OCI-LY1 (cell line): ENCODE results near the gene QSER1.

Experiments used
- H2AFZ ChIP-seq: fragments of 200-600 bp; sonication (generic), shearing (Covaris generic); 2 replicates; pipeline ENCODE4 v1.6.0; 2014; ENCODE audit warnings: antibody characterized with exemption, mild to moderate bottlenecking, low read length
- H3F3A ChIP-seq: fragments of 200-600 bp; sonication (generic), shearing (Covaris generic); 2 replicates; pipeline ENCODE4 v1.6.0; 2014; ENCODE audit warnings: mild to moderate bottlenecking, antibody characterized with exemption, low read length, moderate library complexity; ENCODE audit not compliant: insufficient read depth
- H3K27ac ChIP-seq: fragments of 200-600 bp; sonication (generic); 2 replicates; pipeline ENCODE4 v1.5.1; 2014; ENCODE audit warnings: low read length, mixed run types, mild to moderate bottlenecking, low read depth; ENCODE audit not compliant: poor library complexity, severe bottlenecking
- H3K27me3 ChIP-seq: fragments of 200-600 bp; sonication (generic); 2 replicates; pipeline ENCODE4 v1.6.0; 2014; ENCODE audit warnings: antibody characterized with exemption, mild to moderate bottlenecking, low read length, moderate library complexity; ENCODE audit not compliant: insufficient read depth
- H3K36me3 ChIP-seq: fragments of 200-600 bp; sonication (generic); 2 replicates; pipeline ENCODE4 v1.6.1; 2014; ENCODE audit warnings: mild to moderate bottlenecking, antibody characterized with exemption, low read length, moderate library complexity, mixed read lengths; ENCODE audit not compliant: insufficient read depth
- H3K4me1 ChIP-seq: fragments of 200-600 bp; sonication (generic); 2 replicates; pipeline ENCODE4 v1.5.1; 2014; ENCODE audit warnings: mild to moderate bottlenecking, low read length, moderate library complexity; ENCODE audit not compliant: insufficient read depth, severe bottlenecking
- H3K4me2 ChIP-seq: fragments of 200-600 bp; sonication (generic), shearing (Covaris generic); 2 replicates; pipeline ENCODE4 v1.6.1; 2014; ENCODE audit warnings: low read length
- H3K4me3 ChIP-seq: fragments of 200-600 bp; sonication (generic); 2 replicates; pipeline ENCODE4 v1.5.1; 2014; ENCODE audit warnings: low read length, low read depth, mild to moderate bottlenecking, mixed read lengths; ENCODE audit not compliant: poor library complexity, severe bottlenecking
- H3K79me2 ChIP-seq: fragments of 200-600 bp; shearing (Covaris generic); 2 replicates; pipeline ENCODE4 v1.6.1; 2016; ENCODE audit warnings: mixed run types, low read length, mixed read lengths; ENCODE audit not compliant: insufficient read depth
- H3K9ac ChIP-seq: fragments of 200-600 bp; sonication (generic), shearing (Covaris generic); 2 replicates; pipeline ENCODE4 v1.6.1; 2014; ENCODE audit warnings: mild to moderate bottlenecking, low read length, mixed read lengths
- H3K9me2 ChIP-seq: fragments of 200-600 bp; sonication (generic), shearing (Covaris generic); 2 replicates; pipeline ENCODE4 v1.6.1; 2014; ENCODE audit warnings: low read depth, mild to moderate bottlenecking, low read length, mixed read lengths
- H3K9me3 ChIP-seq: fragments of 200-600 bp; shearing (Covaris generic); 2 replicates; pipeline ENCODE4 v1.6.1; 2014; ENCODE audit warnings: low read length, mixed read lengths
- H4K20me1 ChIP-seq: fragments of 200-600 bp; sonication (generic), shearing (Covaris generic); 2 replicates; pipeline ENCODE4 v1.6.0; 2016; ENCODE audit warnings: mild to moderate bottlenecking, low read length; ENCODE audit not compliant: insufficient read depth
- CTCF ChIP-seq: fragments of 200-600 bp; sonication (generic), shearing (Covaris generic); IDR thresholded peaks from 2 replicates; pipeline ENCODE4 v1.5.1; 2017; ENCODE audit warnings: mild to moderate bottlenecking, antibody characterized with exemption, low read length, moderate library complexity, mixed read lengths
- EZH2 ChIP-seq: fragments of 200-600 bp; sonication (generic), shearing (Covaris generic); IDR thresholded peaks from 2 replicates; pipeline ENCODE4 v1.8.0; 2017; ENCODE audit warnings: borderline replicate concordance, mixed run types, mild to moderate bottlenecking, antibody characterized with exemption, low read length, moderate library complexity, mixed read lengths

The QSER1 gene

DNA sequence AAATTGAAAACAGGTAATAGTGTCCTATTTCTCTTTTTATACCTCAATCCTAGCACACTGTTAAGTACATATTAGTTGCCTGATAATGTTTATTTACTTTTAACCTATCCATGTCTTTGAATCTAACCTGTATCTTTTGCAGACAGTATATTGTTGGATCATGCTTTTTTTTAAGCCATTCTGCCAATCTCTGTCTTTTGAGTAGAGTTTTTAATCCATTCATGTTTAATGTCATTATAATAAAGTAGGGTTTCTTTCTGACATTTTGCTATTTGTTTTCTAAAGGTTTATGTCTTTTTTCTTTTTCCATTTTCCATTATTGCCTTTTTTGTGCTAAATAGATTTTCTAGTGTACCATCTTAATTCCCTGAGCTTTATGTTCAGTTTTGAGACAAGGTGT lies 99.3 kb downstream of the QSER1 start:
- Histone ChIP-seq H3K9me2 (no peaks in the 10 kb centered on the region), H3K79me2 (no peaks in the 10 kb centered on the region), H2AFZ (no peak overlapping the region), H3K27me3 (no peaks in the 10 kb centered on the region), H3K4me1 (no peaks in the 10 kb centered on the region), H3K27ac (no peak overlapping the region), H3K9ac (no peak overlapping the region), H3K4me2 (no peak overlapping the region), H3F3A (no peaks in the 10 kb centered on the region), H3K4me3 (no peak overlapping the region), H4K20me1 (no peaks in the 10 kb centered on the region), H3K36me3 (no peaks in the 10 kb centered on the region), H3K9me3 (peaks cover 7% of the 10 kb centered on the region; the same call in 1 of the 2 replicates)
- TF ChIP-seq EZH2: no peak
- no peak for TF ChIP-seq CTCF

GRCh38 chr11:33000181-33000580 lies 107.6 kb downstream of the QSER1 start:
- Histone ChIP-seq H2AFZ (no peak overlapping the region), H3K4me1 (no peaks in the 10 kb centered on the region), H3K27ac (no peak overlapping the region), H3K9me2 (no peaks in the 10 kb centered on the region), H3K9me3 (no peaks in the 10 kb centered on the region), H3K79me2 (no peaks in the 10 kb centered on the region), H3K27me3 (no peaks in the 10 kb centered on the region), H3K9ac (no peak overlapping the region), H3K4me3 (no peak overlapping the region), H3K36me3 (no peaks in the 10 kb centered on the region), H4K20me1 (no peaks in the 10 kb centered on the region), H3F3A (no peaks in the 10 kb centered on the region), H3K4me2 (no peak overlapping the region)
- TF ChIP-seq CTCF: no peak
- no peak for TF ChIP-seq EZH2

GRCh38 chr11:33001281-33001680 lies 108.7 kb downstream of the QSER1 start:
- H3K4me1 ChIP-seq: no peaks in the 10 kb centered on the region
- H3K9me3 ChIP-seq: no peaks in the 10 kb centered on the region
- H4K20me1 ChIP-seq: no peaks in the 10 kb centered on the region
- no peak overlapping the region for H3K9ac ChIP-seq
- H3K9me2 ChIP-seq: no peaks in the 10 kb centered on the region
- H3F3A ChIP-seq: no peaks in the 10 kb centered on the region
- no peak overlapping the region for H3K27ac ChIP-seq
- no peak overlapping the region for H2AFZ ChIP-seq
- no peak for TF ChIP-seq CTCF
- no peak for TF ChIP-seq EZH2
- no peaks in the 10 kb centered on the region for H3K27me3 ChIP-seq
- no peak overlapping the region for H3K4me3 ChIP-seq
- H3K36me3 ChIP-seq: no peaks in the 10 kb centered on the region
- no peaks in the 10 kb centered on the region for H3K79me2 ChIP-seq
- no peak overlapping the region for H3K4me2 ChIP-seq
